Upper lobe of left lung (tissue), 4 donors: Measurements from ENCODE around the gene PIN4.

ENCODE experiments used
- EP300 ChIP-seq, 4 donors: sonication (generic); formaldehyde crosslinking; IDR thresholded peaks; one replicate each; pipeline ENCODE4 v1.5.1; 2017; ENCODE audit warnings: antibody characterized with exemption in 4 of 4, control low read depth in 2 of 4
- POLR2A ChIP-seq, 4 donors: fragments of 450-650 bp; IDR thresholded peaks; one replicate each; pipeline ENCODE4 v1.5.1; 2016 to 2017; ENCODE audit warnings: antibody characterized with exemption in 4 of 4, mild to moderate bottlenecking in 2 of 4
- POLR2AphosphoS5 ChIP-seq, 2 donors: sonication (generic); formaldehyde crosslinking; IDR thresholded peaks; one replicate each; pipeline ENCODE4 v1.5.1; 2017; ENCODE audit warnings: antibody characterized with exemption in 2 of 2
- TF ChIP-seq, protein P1 (sequence below), 6 experiments: fragments of 450-650 bp in 4 of 6; fragments of 200-600 bp in 2 of 6; sonication (generic) in 2 of 6; IDR thresholded peaks; one replicate each; pipeline ENCODE4 v1.5.1; 2016 to 2019; ENCODE audit warnings: antibody characterized with exemption in 6 of 6

DNA sequence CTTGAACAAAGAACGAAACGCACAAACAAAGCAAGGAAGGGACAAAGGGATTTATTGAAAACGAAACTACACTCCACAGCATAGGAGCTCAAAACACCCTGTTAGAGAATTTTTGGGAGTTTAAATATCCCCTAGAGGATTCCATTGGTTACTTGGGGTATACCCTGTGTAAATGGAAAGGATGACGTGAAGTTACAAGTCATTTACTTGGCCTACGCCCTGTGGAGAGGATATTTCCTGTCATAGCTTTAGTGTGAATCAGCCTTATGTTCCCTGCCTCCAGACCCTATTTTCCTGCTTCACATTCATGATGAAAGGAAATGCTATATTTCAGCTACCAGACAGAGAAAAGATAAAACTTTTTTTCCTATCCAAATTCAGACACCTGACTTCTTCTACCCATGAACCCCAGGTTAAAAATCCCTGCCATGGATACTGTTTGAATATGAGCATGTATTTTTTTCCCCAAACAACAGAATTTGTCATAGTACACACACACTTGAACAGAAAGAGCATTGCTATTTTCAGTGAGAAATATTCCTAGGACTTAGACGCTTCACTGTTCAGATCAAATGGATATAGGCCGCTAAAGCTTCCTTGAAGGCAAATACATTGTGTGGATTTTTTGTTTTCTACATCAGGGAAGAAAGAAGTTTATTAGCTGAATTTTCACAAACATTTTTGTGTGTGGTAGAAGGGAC is 20.4 kb downstream of the PIN4 start:
- TF ChIP-seq, protein P1, sequence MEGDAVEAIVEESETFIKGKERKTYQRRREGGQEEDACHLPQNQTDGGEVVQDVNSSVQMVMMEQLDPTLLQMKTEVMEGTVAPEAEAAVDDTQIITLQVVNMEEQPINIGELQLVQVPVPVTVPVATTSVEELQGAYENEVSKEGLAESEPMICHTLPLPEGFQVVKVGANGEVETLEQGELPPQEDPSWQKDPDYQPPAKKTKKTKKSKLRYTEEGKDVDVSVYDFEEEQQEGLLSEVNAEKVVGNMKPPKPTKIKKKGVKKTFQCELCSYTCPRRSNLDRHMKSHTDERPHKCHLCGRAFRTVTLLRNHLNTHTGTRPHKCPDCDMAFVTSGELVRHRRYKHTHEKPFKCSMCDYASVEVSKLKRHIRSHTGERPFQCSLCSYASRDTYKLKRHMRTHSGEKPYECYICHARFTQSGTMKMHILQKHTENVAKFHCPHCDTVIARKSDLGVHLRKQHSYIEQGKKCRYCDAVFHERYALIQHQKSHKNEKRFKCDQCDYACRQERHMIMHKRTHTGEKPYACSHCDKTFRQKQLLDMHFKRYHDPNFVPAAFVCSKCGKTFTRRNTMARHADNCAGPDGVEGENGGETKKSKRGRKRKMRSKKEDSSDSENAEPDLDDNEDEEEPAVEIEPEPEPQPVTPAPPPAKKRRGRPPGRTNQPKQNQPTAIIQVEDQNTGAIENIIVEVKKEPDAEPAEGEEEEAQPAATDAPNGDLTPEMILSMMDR (IDR thresholded peaks at IDR 0.05), result no peak
- TF ChIP-seq POLR2A (IDR thresholded peaks at IDR 0.05) (no peak), EP300 (IDR thresholded peaks at IDR 0.05) (no peak), POLR2AphosphoS5 (IDR thresholded peaks at IDR 0.05) (no peak)
